GM20431 (cell line): ENCODE data around the gene ZNF287.

ENCODE experiments used
- in situ Hi-C: fragments of 300-500 bp; cut with MseI, MboI; formaldehyde crosslinking; loops from one replicate; pipeline ENCODE4 v1.15.0; 2020; ENCODE audit warnings: low sequenced_read_pairs; ENCODE audit not compliant: unreplicated experiment

Gene ZNF287

DNA sequence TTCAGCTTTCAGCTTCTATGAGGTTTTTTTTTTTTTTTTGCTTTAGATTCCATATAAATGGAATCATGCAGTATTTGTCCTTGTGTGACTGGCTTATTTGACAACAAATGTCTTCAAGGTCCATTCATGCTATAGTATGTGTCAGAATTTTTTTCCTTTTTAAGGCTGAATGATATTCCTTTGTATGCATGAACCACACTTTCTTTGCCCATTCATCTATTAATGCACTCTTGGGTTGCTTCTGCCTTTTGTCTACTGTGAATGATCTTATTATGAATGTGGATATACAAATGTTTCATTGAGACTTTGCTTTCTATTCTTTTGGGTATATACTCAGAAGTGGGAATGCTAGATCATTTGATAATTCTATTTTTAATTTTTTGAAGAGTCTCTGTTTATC lies 50.0 kb downstream of the ZNF287 start:
- in situ Hi-C loops, result no loop called here

DNA sequence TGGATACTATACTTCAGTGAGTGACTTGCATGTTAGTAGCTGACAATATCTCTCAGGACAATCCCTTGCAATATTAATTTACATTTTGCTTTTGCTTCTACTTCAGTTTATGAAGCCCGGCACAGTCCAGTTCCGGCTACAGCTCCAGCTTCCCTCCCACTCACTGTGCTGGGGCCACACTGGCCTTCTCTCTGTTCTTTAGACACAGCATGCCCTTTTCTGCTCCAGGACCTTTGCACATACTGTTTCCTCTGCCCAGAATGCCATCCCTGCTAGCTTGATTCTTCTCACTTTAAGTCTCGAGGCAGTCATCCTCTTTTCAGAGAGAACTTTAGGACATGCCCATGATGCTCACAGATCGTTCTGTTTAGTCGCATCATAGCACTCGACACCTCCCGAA lies 51.5 kb downstream of the ZNF287 start:
- in situ Hi-C loops, result no loop called here

DNA sequence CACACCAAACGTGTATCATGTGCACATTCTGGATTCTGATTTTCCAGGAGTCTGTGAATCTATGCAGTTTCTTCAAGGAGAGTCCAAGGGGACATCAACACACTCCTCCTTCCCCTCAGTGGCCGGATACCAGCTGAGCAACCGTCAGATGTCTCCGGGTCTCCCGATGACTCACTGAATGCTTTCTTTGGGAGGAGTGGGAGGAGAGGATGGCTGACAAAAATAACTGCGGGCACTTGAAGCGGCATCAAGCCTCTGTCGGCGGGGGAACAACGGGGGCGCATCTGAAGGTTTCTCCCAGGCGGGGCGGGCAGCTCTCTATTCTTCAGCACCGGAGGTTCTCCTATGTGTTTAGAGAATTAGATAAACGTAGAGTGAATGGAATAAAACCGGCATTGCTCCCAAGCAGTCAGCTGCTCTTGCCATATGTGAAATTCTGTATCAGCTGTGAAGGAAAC lies 52.4 kb downstream of the ZNF287 start:
- in situ Hi-C loops, result no loop called here

DNA sequence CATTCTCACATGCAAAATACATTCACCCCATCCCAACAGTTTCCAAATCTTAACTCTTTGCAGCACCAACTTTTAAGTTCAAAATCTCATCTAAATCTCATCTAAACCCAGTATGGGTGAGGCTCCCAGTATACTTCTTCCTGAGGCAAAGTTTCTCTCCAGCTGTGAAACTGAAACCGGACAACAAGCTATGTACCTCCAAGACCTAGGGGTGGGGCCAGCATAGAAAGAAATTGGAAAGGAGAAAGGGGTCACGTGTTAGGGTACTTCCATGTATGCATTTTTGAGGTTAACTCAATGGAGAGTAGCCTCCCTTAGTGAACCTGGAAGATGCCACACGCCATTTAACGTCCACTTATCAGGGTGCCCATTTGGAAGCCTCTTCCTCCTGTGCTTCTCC lies 53.1 kb downstream of the ZNF287 start:
- in situ Hi-C loops, result no loop called here

DNA sequence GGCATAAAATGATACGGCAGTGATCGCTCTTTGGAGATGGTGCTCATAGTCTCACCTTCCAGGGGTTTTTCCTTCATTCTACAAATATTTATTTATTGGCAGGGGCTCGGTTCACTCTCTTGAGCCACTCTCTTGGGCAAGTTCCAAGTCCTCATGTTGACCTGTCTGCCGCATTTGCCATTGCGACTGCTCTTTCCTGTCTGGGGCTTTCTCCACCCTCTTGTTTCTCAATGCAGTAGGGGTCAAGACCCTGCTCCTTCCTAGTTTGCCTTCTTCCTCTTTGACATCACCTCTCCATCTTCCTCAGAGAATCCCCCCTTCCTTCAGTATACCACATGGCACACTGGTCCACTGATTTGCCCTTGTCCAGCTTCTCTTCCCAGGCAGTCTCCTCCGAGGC lies 55.1 kb downstream of the ZNF287 start:
- in situ Hi-C loops, result no loop called here

DNA sequence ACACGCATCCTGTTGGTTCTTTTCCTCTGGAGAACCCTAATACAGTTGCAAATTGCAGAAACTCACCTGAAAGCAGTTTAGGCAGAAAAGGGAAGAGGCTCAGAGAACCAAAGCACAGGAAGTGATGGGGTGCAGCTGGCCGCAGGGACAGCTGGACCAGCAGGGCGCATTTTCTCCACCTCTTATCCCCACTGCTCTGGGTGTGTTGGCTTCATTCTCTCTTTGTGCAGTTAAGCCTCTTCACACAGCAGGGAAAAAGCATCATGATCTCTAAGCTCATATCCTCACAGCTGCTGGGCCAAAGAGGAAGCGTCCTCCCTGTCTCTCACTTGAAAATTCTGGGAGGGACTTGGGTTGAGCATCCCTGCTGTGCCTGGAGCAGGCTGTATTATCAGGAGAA lies 57.0 kb downstream of the ZNF287 start:
- in situ Hi-C loops, result no loop called here

DNA sequence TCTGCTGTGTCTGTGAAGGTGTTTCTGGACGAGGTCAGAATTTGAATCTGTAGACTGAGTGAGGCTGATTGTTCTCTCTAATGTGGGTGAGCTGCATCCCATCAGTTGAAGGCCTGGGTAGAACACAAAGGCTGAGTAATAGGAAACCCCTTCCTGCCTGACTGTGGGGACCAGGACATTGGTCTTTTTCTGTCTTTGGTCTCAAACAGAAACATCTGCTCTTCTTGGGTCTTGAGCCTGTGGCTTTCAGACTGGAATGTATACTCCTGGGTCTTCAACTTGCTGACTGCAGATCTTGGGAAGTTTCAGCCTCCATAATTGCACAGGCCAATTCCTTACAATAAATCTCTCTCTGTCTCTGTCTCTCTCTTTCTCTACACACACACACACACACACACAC lies 57.4 kb downstream of the ZNF287 start:
- in situ Hi-C loops, result no loop called here

DNA sequence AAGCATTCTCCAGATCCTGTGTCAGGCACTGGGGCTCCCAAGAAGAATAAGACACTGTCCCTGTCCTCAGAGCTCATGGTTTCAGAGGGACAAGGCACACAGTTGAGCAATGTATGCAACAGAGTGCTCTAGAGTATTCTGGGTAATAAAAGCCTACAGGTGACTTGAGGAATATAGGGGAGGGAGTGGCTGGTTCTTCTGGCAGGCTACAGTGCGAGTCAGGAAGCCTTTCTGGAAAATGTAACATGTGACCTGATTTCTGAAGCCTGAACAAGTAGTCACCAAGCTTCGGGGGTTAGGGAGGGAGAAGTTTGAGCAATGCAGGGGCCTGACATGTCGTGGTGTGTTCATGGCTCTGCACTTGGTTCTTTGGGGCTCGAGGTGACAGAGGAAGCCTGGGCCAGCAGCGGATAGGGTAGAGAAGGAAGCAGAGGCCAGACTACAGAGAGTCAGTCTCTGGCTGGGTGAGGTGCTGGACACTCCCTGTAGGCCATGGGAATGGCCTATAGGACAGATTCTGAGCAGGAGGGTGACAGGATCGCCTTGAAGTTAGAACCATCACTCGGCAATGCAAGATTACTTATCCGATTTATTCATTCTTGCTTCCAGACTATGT lies 61.0 kb downstream of the ZNF287 start:
- in situ Hi-C loops, result no loop called here

DNA sequence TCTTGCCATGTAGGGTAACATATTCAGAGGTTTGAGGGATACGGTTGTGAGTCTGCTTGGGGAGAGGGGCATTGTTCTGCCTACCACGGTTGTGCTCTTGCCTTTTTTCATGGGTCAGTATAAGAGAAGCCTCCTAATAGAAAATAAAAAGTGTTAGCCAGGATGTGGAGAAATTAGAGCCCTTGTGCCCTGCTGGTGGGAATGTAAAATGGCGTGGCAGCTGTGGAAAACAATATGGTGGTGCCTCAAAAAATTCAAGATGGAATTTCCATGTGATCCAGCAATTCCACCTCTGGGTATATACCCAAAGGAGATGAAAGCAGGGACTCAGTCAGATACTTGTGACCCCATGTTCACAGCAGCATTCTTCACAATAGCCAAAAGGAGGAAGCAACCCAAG lies 62.8 kb downstream of the ZNF287 start:
- in situ Hi-C loops, result no loop called here

DNA sequence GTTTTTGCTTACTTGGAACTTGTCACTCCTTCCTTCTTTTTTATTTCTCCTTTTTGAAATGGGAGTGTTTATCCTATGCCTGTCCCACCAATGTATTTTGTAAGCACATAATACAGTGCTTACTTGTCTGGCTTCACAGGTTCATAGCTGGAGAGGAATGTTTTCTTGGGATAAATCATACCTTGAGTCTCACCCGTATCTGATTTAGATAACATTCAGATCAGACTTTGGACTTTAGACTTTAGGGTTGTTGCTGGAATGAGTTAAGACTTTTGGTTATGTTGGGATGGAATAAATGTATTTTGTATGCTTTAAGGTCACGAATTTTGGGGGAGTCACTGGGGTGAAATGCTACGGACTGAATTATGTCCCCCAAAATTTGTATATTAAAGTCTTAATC lies 64.0 kb downstream of the ZNF287 start:
- in situ Hi-C loops, result no loop called here
